ENCODE results near the gene SMIM20.
"Not testable (repeated sequence)": the region's sequence is repeated elsewhere in the genome, so short reads cannot be mapped to it uniquely, and the experiment has no call there.

DNA sequence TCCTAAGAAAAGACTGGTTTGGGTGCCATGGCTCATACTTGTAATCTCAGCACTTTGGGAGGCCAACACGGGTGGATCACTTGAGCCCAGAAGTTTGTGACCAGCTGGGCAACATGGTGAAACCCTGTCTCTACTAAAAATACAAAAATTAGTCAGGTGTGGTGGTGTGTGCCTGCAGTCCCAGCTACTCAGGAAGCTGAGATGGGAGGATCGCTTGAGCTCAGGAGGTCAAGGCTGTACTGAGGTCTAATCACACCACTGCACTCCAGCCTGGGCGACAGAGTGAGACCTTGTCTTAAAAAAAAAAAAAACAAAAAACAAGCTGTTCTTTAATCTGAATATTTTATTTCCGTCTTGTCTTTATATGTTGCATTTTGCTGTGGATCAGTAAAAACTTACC lies 47.6 kb upstream of the SMIM20 start:
- TF ChIP-seq CTCF (conservative IDR thresholded peaks at IDR 0.05 in 1 of 2, IDR thresholded peaks at IDR 0.05 in 1 of 2; ENCODE audit: extremely low read depth in 1 of 2, insufficient read depth in 1 of 2, low read depth in 1 of 2, low read length in 2 of 2); EZH2 (IDR thresholded peaks at IDR 0.05; ENCODE audit: borderline replicate concordance, low read length): not testable (repeated sequence)
